Subcutaneous adipose tissue (tissue), 4 donors: ENCODE data around the gene MALSU1. TPM values are rescaled to one million over a fixed set of nuclear protein-coding genes. Genes with fewer than 3 reads are reported as not detected.

Experiments
- CTCF ChIP-seq: fragments of 450-650 bp; IDR thresholded peaks from one replicate; pipeline ENCODE4 v1.5.1; 2016; ENCODE audit warnings: low read depth, mild to moderate bottlenecking, control low read depth, antibody characterized with exemption, moderate library complexity
- total RNA-seq, 4 donors: library from RNA; depleted of rRNA; stranded (reverse); fragments of >200 nt; gene quantifications; one replicate each; pipeline ENCODE4 v1.1.0, GENCODE V29; 2016

MALSU1 gene
- 10 to 100 TPM; 37.6 to 52.7 (median 47.8) TPM for total RNA-seq

DNA sequence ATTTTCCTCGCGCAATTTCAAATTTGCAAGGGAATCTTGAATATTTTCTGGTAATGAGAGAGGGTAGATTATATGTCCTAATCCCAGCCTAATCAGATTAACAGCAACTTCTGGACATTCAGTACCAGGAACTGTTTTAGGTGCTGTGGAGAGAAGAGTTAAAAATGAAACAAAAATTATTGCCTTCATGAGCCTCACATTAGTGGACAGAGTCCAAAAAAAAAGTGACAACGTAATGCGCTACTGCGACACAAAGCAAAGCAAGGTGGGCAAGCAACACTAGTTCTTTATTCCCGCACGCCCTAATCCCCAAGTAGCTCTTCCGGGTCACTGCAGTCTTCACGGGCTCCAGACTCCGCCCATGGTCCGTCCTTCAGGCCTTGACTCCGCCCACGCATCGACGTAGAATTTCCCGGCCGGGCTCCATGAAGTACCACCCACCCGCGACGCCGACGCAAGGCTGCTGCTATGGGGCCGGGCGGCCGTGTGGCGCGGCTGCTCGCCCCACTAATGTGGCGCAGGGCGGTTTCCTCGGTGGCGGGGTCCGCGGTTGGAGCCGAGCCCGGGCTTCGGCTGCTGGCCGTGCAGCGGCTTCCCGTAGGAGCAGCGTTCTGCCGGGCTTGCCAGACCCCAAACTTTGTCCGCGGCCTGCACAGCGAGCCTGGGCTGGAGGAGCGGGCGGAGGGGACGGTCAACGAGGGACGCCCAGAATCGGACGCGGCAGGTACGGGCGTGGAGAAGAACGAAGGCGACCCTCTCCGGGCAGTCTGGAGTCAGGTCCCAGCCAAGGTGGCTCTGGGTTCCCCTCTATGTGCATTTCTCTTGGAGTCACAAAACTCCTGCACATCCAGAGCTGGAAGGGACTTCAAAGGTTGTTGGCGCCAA lies at the start of gene MALSU1:
MALSU1 (plus strand) TSS at position 455 of the 885 bp plus-strand sequence; CDS start at position 469, 14 bp downstream.
- no peak for TF ChIP-seq CTCF

DNA sequence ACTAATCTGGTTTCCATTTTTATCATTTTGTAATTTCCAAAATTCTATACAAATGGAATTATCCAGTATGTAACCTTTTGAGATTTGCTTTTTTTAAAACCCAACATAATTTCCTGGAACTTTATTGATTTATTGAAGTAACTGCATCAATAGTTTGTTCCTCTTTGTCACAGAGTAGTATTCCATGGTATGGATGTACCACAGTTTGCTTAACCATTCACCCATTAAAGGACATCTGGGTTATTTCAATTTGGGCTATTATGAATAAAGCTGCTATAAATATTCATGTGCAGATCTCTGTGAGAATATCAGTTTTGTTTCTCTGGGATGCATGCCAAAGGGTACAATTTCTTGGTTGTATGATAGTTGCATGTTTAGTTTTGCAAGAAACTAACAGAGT lies 49.7 kb upstream of the MALSU1 start:
- TF ChIP-seq CTCF, result no peak

DNA sequence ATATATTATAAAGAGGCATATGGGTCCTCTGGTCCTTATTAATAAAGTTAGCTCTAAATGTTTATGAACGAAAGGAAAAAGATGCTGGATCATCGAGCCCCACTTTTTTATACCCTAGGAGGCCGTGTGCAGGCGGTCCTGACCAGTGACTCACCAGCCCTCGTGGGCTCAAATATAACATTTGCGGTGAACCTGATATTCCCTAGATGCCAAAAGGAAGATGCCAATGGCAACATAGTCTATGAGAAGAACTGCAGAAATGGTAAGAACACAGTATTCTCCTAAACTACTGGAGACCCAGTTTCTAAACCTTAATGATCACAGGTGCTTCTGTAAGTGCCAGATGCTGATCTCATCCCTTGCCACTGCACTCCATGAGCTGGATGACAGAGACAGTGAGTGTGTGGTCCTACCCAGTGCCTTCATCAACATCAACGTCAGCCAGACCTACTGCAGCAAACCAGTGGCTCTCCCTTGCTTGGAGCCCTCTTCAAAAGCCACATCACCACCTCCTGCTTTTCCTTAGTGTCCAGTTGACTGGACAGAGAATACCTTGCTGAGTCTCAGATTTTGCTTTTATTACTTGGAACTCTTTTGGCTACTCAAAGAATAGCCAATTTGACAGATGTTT lies 45.0 kb upstream of the MALSU1 start:
- no peak for TF ChIP-seq CTCF

GRCh38 chr7:23256731-23257130 lies 42.4 kb upstream of the MALSU1 start:
- no peak for TF ChIP-seq CTCF

DNA sequence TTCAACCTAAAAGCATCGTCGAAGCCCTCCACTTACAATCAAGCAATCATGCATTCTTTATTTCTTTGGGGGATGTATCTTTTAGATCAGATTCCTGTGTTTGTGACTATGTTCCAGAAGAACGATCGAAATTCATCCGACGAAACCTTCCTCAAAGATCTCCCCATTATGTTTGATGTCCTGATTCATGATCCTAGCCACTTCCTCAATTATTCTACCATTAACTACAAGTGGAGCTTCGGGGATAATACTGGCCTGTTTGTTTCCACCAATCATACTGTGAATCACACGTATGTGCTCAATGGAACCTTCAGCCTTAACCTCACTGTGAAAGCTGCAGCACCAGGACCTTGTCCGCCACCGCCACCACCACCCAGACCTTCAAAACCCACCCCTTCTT lies 38.8 kb upstream of the MALSU1 start:
- TF ChIP-seq CTCF, result no peak

DNA sequence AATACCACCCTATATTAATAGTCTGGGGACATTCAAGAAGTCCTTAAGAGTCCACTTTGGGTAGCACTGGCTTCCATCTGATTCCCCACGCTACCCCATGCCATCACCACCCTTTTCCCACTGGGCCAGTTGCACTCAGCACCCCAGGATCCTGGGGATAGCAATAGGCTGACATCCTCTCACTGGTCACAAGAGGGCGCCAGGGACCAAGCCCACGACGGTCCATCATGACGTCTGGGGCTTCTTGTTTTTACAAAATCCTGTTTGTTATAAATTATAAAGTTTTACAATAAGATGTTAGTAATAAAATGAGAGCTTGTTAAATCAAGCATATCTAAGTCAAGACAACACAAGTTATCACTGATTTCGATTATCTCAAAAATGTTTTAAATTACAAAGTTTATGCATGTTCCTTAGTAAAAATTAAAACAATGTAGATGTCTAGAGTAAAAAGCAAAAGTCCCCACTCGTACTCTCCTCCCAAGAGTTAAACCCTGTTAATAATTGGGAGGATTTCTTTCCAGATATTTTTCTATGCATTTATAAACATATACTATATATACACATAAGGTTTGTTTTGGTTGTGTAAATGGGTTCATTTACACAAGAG lies 37.2 kb upstream of the MALSU1 start:
- no peak for TF ChIP-seq CTCF

GRCh38 chr7:23264916-23265458 lies 34.2 kb upstream of the MALSU1 start:
- no peak for TF ChIP-seq CTCF
